ENCODE measurements around the gene ZNF195.
A peak's percentile ranks its signal among the peaks of the same experiment; 100 is the strongest.
"Not testable (repeated sequence)": the region's sequence is repeated elsewhere in the genome, so short reads cannot be mapped to it uniquely, and the experiment has no call there.

The ZNF195 gene
- total RNA-seq = 27.3 to 31.8 (median 28.3) reads per million in 3 donors

DNA sequence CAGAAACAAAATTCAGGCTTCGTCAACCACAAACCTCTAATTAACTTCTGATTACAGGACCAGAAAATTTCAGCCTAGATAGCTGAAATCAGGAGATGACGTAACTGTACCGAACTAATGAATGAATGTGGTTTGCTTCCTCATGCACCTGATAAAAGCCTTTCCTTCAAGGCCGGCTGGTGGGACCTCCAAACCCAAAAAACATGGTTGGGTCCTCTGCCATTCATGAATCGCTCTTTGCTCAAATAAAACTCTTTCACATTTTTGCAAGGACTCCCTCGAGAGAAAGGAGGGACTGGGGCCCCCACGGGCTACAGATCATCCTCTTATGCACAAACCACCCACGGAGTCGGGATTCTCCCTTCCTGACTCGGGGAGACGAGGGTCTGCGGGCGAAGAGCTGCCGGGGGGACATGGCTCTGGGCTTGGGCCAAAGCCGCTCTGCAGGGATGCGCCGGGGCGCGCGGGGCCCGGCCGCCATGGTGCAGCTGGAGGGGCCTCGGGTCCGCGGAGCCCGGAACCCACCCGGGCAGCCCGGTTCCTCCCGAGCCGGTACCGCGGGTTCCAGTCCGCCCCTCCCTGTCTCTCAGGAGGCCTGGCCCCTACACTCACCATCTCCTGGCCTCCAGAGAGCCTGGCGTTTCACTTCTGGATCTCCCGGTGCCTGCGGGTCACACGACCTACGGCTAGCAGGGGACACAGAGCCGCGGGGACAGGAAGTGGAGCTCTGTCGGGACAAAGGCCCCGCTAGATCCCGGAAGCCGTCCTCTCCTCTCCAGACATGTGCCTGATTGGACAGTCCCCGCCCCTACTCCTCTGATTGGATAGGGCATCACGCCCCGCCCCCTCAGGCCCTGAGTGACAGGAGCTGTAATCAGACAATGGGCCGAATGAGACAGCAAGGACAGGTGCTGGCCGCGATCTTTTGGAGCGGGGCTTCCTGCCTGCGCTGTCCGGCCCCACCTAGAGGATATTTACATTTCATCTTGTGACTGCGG lies at the start of gene ZNF195:
Gene ZNF195, minus strand, starts transcription at position 721 of the 998 bp plus-strand sequence. Its CDS starts 106 bp downstream, at position 615.
- peak within 1 kb of the TSS; percentile 92 for H3K4me3 ChIP-seq (ENCODE audit: insufficient read depth, low read depth, low read length, poor library complexity, severe bottlenecking)

DNA sequence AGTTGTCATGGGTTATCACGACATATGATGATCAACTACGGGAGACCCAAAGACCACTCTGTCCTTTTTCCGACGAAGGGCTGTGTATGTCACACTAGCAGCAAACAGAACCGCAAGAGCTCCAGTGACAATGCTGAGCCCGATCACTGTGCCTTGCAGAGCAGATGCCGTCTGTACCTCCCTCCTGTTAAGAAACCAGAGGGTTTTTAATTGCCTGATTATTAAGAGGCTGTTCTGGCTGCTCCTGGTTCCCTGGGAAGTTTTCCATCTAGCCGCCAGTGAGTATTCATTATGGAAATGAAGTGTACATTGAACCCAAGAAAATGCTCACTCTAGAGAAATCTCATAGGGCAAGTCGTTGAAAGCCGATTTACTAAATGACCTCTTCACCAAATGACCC lies 49.1 kb upstream of the ZNF195 start:
- not testable (repeated sequence) for H3K9me3 ChIP-seq (ENCODE audit: control insufficient read depth, low read length); H3K4me3 ChIP-seq (ENCODE audit: insufficient read depth, low read depth, low read length, poor library complexity, severe bottlenecking); H3K36me3 ChIP-seq (ENCODE audit: control insufficient read depth, insufficient read depth, low read length); H3K27me3 ChIP-seq (replicated peaks; ENCODE audit: control insufficient read depth, insufficient read depth, low read length, poor library complexity, severe bottlenecking); DNase-seq; H3K4me1 ChIP-seq (ENCODE audit: control insufficient read depth, insufficient read depth, low read length, poor library complexity, severe bottlenecking); H3K27ac ChIP-seq (ENCODE audit: insufficient read depth, low read length, poor library complexity, severe bottlenecking)

More for the DNA sequence above, at the start of gene ZNF195:
- Histone ChIP-seq H3K36me3 (ENCODE audit: control insufficient read depth, insufficient read depth, low read length) (peaks cover 5% of the 10 kb centered on the region), H3K4me1 (ENCODE audit: control insufficient read depth, insufficient read depth, low read length, poor library complexity, severe bottlenecking) (peaks cover 11% of the 10 kb centered on the region), H3K27me3 (replicated peaks; ENCODE audit: control insufficient read depth, insufficient read depth, low read length, poor library complexity, severe bottlenecking) (no peaks in the 10 kb centered on the region), H3K27ac (ENCODE audit: insufficient read depth, low read length, poor library complexity, severe bottlenecking) (peak within 1 kb of the TSS; percentile 79), H3K9me3 (ENCODE audit: control insufficient read depth, low read length) (no peaks in the 10 kb centered on the region)
- peak; percentile 92 to 98 (median 97) for DNase-seq

DNA sequence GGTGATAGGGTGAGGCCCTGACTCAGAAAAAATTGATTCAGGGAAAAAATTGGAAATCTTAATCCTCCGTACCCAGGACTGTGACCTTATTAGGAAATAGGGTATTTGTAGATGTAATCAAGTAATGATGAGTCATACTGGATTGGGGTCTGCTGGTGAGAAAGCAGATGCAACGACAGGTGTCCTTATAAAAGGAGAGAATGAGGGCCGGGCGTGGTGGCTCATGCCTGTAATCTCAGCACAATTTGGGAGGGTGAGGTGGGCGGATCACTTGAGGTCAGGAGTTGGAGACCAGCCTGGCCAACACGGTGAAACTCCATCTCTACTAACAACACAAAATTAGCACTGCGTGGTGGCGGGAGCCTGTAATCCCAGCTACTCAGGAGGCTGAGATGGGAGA lies 47.6 kb upstream of the ZNF195 start:
- not testable (repeated sequence) for H3K4me1 ChIP-seq (ENCODE audit: control insufficient read depth, insufficient read depth, low read length, poor library complexity, severe bottlenecking); H3K36me3 ChIP-seq (ENCODE audit: control insufficient read depth, insufficient read depth, low read length); H3K9me3 ChIP-seq (ENCODE audit: control insufficient read depth, low read length); H3K4me3 ChIP-seq (ENCODE audit: insufficient read depth, low read depth, low read length, poor library complexity, severe bottlenecking); DNase-seq; H3K27me3 ChIP-seq (replicated peaks; ENCODE audit: control insufficient read depth, insufficient read depth, low read length, poor library complexity, severe bottlenecking); H3K27ac ChIP-seq (ENCODE audit: insufficient read depth, low read length, poor library complexity, severe bottlenecking)

DNA sequence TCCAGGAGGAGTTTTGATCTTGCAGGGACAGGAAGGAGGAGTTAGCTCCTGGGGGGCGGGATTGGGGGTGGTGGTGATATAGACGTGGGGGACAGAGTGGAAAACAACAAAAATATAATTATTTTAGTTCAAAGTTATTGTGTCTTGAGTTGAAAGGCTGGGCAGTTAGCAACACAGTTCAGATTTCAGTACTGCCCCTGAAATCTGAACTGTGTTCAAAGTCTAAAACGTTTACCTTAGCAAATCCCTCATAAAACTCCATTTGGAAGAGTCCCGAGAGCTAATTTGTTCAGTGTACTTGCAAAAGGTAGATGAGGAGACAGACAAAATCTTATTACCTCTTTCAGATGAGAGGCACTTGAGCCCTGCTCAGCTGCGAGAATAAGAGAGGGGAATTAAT lies 45.0 kb upstream of the ZNF195 start:
- not testable (repeated sequence) for H3K4me1 ChIP-seq (ENCODE audit: control insufficient read depth, insufficient read depth, low read length, poor library complexity, severe bottlenecking); H3K4me3 ChIP-seq (ENCODE audit: insufficient read depth, low read depth, low read length, poor library complexity, severe bottlenecking); H3K27ac ChIP-seq (ENCODE audit: insufficient read depth, low read length, poor library complexity, severe bottlenecking); H3K9me3 ChIP-seq (ENCODE audit: control insufficient read depth, low read length); H3K36me3 ChIP-seq (ENCODE audit: control insufficient read depth, insufficient read depth, low read length); DNase-seq; H3K27me3 ChIP-seq (replicated peaks; ENCODE audit: control insufficient read depth, insufficient read depth, low read length, poor library complexity, severe bottlenecking)

DNA sequence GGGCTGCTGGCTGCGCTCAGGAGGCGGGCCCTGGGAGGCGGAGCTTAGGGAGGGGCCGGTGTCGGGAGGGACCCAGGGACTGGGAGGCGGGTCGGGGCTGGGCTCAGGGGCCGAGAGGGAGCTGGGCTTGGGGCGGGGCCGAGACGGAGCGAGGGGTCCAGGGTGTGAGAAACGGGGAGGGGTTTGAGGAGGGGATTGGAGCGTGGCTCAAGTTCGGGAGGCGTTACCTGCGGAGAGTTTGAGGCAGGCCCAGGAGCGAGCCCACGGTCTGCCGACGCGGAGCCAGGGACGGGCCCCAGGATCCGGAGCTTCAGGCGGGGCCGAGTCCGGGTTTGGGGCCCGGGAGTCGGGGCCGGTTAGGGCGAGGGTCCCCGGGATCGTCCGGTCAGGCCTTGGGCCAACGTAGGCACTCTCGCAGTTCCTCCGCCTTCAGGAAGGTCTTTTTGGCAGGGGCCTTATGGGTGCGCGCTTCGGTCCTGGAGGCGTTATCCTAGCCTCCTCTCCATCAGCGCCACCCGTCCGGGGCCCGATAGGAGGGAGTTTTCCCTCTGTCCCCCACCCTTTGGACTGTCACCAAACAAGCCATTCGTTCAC lies 44.3 kb upstream of the ZNF195 start:
- H3K27ac ChIP-seq (ENCODE audit: insufficient read depth, low read length, poor library complexity, severe bottlenecking) = peak overlapping the region; percentile 37
- H3K9me3 ChIP-seq (ENCODE audit: control insufficient read depth, low read length); H3K36me3 ChIP-seq (ENCODE audit: control insufficient read depth, insufficient read depth, low read length); H3K27me3 ChIP-seq (replicated peaks; ENCODE audit: control insufficient read depth, insufficient read depth, low read length, poor library complexity, severe bottlenecking); DNase-seq; H3K4me1 ChIP-seq (ENCODE audit: control insufficient read depth, insufficient read depth, low read length, poor library complexity, severe bottlenecking): not testable (repeated sequence)
- H3K4me3 ChIP-seq (ENCODE audit: insufficient read depth, low read depth, low read length, poor library complexity, severe bottlenecking) = peak overlapping the region; percentile 65

DNA sequence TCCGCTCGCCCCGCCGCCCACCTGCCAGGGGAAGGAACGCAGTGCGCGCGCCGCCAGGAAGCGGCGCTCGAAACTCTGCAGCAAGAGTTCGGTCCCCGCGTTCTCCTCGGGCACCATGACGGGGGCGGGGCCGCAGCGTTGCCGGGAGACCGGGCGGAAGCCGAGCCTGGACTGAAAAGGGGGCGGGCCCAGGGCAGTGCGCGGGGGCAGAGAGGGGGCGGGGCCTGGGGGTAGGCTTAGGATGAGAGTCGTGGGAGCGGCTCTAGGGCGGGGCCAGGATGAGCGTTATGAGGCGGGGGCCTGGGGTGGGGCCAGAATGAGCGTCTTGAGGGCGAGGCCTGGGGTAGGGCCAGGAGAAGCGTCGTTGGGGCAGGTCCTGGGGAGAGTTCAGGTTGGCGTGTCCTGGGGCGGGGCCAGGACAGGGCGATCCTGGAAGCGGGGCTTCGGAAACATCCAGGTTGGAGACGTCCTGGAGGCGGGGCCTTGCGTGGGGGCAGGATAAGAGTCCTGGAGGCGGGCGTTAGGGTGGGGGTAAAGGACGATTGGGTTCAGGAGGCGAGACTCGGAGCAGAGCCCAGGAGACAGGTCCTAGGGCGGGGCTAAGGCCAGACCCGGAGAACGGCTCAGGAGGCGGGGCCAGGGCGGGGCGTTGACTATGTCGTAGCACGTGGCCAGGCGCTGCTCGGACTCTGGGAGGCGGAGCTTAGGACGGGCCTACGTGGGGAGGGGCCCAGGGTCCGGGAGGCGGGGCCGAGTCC lies 43.6 kb upstream of the ZNF195 start:
- H3K36me3 ChIP-seq (ENCODE audit: control insufficient read depth, insufficient read depth, low read length); H3K4me1 ChIP-seq (ENCODE audit: control insufficient read depth, insufficient read depth, low read length, poor library complexity, severe bottlenecking); H3K9me3 ChIP-seq (ENCODE audit: control insufficient read depth, low read length); H3K27me3 ChIP-seq (replicated peaks; ENCODE audit: control insufficient read depth, insufficient read depth, low read length, poor library complexity, severe bottlenecking): not testable (repeated sequence)
- H3K27ac ChIP-seq (ENCODE audit: insufficient read depth, low read length, poor library complexity, severe bottlenecking) = peak overlapping the region; percentile 77
- peak overlapping the region; percentile 65 for H3K4me3 ChIP-seq (ENCODE audit: insufficient read depth, low read depth, low read length, poor library complexity, severe bottlenecking)
- peak; percentile 97 for DNase-seq

DNA sequence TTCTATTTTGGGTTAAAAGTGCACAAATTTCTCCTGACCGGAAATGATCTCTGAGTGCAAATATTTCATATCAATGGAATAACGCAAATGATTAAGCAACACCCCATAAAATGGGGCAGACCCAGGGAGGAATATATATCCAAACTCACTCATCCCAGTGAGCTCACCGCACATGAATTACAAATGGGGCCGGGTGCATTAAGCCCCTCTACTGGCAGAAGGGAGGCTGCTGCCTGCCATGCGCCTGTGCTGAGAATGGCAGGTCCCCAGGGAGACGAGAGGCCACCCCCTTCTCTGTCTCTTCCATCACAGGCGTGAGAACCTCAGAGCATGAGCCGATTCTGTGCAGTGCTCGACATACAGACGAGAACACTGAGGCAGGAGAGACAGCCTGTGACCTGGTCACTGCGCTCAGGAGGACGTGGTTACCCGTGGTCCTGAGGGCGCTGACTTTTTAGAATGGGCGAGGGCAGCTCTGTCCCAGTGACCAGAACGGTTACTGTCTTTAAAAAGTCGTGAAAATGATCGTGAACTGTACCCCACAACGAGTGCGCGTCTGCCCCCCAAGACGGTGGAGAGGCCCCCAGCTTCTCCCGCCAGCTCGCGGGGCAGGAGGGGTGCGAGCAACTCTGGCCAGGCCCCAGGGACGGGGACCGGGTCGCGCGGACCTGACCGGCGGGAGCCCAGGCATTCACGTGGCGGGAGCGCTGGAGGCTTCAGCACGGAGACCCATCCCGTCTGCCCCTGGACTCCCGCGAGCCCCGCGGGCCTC lies 42.8 kb upstream of the ZNF195 start:
- not testable (repeated sequence) for H3K36me3 ChIP-seq (ENCODE audit: control insufficient read depth, insufficient read depth, low read length); H3K4me1 ChIP-seq (ENCODE audit: control insufficient read depth, insufficient read depth, low read length, poor library complexity, severe bottlenecking); DNase-seq; H3K27me3 ChIP-seq (replicated peaks; ENCODE audit: control insufficient read depth, insufficient read depth, low read length, poor library complexity, severe bottlenecking); H3K9me3 ChIP-seq (ENCODE audit: control insufficient read depth, low read length)
- Histone ChIP-seq H3K27ac (ENCODE audit: insufficient read depth, low read length, poor library complexity, severe bottlenecking) (peak overlapping the region; percentile 48), H3K4me3 (ENCODE audit: insufficient read depth, low read depth, low read length, poor library complexity, severe bottlenecking) (peak overlapping the region; percentile 65)

DNA sequence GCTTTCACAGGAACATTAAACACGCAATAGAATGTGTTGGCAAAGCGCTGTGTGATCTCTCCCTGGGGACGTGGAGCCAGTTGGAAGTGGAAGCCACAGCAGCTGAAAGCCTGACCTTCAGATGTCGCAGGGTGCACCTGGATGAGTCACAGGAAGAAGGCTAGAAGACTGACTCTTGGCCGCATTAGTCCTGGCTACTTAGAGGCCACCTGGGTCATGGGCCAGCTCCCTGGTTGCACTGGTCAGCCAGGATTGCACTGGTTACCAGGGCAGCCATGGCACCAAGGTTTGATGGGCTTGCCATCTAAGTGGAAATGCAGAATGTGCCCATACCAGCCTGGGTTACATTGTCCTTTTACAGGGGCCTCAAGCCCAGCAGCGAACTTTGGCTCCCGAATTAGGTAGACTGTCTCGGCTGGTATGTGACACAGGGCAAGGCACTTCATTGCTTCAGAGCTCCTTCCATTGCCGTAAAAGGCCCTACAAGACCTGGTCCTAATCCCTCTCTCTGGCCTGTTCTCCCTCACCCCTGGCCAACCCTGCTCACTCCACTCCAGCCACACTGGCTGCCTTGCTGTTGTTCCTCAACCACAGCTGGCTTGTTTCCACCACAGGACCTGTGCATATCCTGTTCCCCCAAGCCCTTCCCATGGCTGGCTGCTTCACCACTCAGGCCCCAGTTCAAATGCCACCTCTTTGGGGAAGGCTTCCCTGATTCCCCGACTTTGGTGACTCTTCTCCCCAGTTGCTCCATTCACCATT lies 41.5 kb upstream of the ZNF195 start:
- H3K27me3 ChIP-seq (replicated peaks; ENCODE audit: control insufficient read depth, insufficient read depth, low read length, poor library complexity, severe bottlenecking); H3K4me1 ChIP-seq (ENCODE audit: control insufficient read depth, insufficient read depth, low read length, poor library complexity, severe bottlenecking); H3K9me3 ChIP-seq (ENCODE audit: control insufficient read depth, low read length); H3K27ac ChIP-seq (ENCODE audit: insufficient read depth, low read length, poor library complexity, severe bottlenecking); DNase-seq; H3K36me3 ChIP-seq (ENCODE audit: control insufficient read depth, insufficient read depth, low read length); H3K4me3 ChIP-seq (ENCODE audit: insufficient read depth, low read depth, low read length, poor library complexity, severe bottlenecking): not testable (repeated sequence)

DNA sequence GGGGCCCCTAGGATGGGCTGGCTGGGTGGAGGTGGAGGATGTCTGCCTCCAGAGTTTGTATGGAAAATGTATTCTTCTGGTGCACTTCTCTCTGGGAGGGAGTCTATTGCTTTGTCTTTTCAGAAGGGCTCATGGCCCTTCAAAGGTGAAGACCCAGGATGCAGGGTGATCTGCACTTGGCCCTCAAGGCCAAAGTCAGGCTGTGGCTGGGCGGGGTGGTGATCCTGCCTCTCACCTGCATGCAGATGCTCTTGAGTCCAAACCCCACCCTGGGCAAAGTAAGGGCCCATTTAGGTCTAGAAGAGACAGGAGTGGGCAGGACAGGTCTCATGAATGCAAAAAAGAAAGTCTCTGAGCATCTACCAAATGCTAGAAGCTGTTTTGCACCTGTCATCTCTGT lies 40.5 kb upstream of the ZNF195 start:
- not testable (repeated sequence) for DNase-seq; H3K27me3 ChIP-seq (replicated peaks; ENCODE audit: control insufficient read depth, insufficient read depth, low read length, poor library complexity, severe bottlenecking); H3K27ac ChIP-seq (ENCODE audit: insufficient read depth, low read length, poor library complexity, severe bottlenecking); H3K9me3 ChIP-seq (ENCODE audit: control insufficient read depth, low read length); H3K4me1 ChIP-seq (ENCODE audit: control insufficient read depth, insufficient read depth, low read length, poor library complexity, severe bottlenecking); H3K36me3 ChIP-seq (ENCODE audit: control insufficient read depth, insufficient read depth, low read length); H3K4me3 ChIP-seq (ENCODE audit: insufficient read depth, low read depth, low read length, poor library complexity, severe bottlenecking)

All from effector memory CD4-positive, alpha-beta T cell (primary cell).